NCI-H146 treated with DMSO at 0.1 percent for 48 hours (cell line): ENCODE measurements around the gene ZBTB7B.

Source experiments
- DNase-seq: peaks from one replicate; lab custom pipeline; 2025; ENCODE audit not compliant: unreplicated experiment; lab: John Stamatoyannopoulos, UW

Gene ZBTB7B

DNA sequence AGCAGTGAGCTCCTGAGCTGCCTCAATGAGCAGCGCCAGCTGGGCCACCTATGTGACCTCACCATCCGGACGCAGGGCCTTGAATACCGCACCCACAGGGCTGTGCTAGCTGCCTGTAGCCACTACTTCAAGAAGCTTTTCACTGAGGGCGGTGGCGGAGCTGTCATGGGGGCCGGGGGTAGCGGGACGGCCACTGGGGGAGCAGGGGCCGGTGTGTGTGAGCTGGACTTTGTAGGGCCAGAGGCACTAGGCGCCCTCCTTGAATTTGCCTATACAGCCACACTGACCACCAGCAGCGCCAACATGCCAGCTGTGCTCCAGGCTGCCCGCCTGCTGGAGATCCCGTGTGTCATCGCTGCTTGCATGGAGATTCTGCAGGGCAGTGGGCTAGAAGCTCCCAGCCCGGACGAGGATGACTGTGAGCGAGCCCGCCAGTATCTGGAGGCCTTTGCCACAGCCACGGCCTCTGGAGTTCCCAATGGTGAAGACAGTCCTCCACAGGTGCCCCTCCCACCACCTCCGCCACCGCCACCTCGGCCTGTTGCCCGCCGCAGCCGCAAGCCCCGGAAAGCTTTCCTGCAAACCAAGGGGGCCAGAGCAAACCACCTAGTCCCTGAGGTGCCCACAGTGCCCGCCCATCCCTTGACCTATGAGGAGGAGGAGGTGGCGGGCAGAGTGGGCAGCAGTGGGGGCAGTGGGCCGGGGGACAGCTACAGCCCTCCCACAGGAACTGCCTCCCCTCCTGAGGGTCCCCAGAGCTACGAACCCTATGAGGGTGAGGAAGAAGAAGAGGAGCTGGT is 12.3 kb downstream of the ZBTB7B start:
- no peak for DNase-seq

DNA sequence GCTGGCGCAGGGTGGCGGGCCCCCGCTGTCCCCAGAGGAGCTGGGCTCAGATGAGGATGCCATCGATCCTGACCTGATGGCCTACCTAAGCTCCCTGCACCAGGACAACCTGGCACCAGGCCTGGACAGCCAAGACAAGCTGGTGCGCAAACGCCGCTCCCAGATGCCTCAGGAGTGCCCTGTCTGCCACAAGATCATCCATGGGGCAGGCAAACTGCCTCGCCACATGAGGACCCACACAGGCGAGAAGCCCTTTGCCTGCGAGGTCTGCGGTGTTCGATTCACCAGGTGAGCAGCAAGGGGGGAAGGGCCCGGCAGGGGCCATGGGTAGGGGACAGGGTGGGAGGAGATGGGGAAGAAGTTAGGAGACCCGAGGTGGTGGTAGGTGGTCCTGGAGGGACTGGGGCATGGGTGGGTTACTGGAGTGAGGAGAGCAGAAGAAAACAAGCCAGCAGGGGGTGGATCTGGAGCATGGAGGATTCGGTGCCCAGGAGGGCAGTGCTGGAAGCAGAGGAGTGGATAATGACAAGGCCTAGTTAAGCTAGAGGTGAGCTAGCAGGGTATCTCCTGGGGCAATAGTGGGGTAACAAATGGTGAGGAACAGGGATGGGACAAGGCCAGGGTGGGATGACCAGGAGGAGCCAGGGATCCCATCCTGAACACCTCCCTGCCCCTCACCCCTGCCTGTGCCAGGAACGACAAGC is 13.1 kb downstream of the ZBTB7B start:
- DNase-seq, result no peak

DNA sequence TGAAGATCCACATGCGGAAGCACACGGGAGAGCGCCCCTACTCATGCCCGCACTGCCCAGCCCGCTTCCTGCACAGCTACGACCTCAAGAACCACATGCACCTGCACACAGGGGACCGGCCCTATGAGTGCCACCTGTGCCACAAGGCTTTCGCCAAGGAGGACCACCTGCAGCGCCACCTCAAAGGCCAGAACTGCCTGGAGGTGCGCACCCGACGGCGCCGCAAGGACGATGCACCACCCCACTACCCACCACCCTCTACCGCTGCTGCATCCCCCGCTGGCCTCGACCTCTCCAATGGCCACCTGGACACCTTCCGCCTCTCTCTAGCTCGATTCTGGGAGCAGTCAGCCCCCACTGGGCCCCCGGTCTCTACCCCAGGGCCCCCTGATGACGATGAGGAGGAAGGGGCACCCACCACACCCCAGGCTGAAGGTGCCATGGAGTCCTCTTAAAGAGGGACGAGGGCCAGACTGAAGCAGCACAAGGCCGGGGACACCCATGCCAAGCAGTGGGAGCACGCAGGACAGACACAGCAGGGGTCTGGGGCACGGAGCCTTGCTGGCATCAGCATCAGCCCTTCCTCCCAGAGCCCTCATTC is 13.7 kb downstream of the ZBTB7B start:
- no peak for DNase-seq

DNA sequence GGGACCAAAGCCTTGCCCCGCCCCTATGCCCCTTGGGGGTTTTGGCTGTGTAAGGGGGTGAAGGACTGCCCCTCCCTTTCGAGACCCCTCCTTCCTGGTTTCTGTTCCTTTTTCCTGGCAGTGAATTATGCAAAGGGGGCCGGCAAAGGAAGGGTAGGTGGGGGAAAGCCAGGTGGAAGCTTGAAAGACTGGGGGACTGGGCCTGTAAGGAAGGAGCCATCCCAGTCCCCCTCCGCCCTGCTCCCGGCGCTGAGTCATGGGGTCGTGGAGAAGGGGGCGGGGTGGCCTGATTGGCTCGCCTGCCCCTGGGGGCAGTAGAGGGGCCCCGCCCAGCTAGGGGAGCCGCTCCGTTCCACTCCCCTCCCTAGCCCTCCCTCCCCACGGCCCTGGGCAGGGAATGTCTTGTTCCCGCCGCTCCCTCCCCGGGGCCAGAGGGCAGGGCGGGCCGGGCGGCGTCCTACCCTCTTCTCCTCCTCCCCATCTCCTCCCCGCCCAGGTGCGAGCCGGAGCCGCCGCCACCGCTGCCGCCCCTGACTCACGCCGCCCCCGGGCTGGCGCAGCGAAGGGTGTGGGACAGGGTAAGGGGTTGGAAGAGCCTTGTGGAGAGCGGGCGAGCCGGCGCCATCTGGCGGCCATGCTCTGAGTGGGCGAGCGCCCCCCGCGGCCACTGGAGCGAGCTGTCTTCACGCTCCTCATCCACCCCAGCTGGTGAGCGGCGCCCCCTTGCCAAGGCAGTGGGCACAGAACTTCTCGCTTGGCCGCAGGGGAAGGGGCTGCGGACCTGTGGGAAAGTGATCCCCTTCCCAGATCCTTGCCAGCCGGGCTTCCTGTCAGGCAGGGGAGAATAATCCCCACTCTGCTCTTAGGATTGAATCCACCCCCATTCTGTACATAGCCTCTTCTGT is 14.7 kb downstream of the ZBTB7B start:
- peak; percentile 72 for DNase-seq

DNA sequence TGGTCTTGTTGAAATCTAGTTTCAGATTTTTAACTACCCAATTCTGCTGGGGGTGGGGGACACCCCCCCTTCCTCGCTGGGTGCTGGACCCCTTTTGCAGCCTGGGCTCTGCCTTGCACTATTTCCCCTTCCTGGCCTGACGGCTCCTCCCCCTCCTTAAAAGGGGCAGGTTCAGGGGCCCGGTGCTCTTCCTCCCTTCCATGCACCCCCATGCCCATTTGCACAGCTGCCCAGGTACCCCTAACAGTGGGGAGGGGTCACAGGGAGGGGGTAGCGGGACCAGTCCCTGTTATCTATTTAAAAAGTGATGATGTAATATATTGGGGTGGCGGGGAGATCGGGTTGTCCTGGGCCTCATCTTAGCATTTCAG is 15.3 kb downstream of the ZBTB7B start:
- no peak for DNase-seq

DNA sequence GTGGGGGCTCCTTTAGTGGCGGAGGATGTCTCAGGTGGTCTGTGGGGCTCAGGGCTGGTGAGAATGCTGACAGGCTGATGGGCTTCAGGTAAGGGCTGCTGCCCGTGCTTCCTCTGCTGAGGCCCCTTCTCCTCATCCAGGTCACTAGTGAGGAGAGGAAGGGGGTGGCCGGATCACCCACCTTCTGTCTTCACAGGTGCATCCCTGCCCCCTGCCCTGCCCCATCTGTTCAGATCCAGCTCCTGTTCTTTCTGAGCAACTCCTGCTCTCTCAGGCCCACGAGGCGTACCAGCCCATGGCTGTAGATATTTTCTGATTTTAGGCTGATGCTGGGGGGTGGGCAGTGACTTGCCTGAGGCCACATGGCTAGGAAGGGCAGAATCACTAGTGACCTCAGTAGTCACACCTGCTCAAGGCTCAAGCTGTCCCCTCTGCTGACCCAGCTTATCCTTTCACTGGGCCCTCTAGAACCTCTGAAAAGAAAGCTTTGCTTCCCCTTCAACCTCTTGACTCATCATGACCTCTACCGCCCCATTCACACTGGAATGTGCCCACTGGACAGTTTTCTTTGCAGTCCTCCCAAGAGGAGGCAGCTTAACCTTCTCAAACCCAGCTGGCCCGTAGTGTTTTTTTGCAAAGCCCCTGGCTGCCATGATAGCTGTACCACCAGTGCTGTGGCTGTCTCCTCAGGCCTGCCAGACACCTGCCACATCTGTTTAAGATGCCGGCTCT is 16.2 kb downstream of the ZBTB7B start:
- no peak for DNase-seq

DNA sequence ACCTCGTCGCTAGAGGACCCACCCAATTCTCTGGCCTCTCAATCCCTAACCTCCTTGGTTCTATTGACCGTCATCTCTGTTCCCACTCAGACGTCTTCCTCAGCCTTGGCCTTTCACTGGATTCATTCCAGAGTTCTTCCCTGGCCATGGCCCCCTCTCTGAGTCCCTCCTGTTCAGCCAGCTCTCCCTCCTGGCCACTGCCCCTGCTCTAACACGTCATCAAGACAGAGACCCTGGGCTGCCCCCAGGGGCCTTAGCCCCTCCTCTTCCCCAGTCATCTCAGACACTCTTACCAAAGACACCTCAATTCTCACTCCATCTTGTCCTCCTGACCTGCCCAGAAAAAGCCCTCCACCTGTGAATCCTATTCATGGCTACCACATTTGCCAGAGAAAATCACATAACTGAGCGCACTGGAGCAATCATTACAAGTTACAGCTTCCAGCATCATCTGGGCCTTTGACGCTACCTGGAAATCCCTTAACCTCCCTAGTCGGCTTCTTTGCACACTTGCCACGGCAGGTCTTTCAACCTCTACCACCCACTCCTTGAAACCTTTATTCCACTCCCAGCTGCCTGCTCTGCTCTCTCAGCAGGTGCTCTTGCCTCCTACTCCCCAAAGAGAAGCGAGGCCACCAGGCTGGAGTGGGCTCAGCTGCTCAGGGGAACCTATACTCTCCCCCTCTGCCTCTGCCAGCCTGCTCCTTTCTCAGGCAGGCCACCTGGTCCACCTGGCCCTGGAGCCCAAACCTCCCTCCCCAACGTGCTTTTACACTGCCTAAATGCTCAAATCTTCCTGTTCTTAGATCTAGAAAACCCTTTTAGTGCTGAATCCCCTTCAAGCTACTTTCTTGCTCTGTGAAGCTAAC is 17.0 kb downstream of the ZBTB7B start:
- DNase-seq, result no peak

DNA sequence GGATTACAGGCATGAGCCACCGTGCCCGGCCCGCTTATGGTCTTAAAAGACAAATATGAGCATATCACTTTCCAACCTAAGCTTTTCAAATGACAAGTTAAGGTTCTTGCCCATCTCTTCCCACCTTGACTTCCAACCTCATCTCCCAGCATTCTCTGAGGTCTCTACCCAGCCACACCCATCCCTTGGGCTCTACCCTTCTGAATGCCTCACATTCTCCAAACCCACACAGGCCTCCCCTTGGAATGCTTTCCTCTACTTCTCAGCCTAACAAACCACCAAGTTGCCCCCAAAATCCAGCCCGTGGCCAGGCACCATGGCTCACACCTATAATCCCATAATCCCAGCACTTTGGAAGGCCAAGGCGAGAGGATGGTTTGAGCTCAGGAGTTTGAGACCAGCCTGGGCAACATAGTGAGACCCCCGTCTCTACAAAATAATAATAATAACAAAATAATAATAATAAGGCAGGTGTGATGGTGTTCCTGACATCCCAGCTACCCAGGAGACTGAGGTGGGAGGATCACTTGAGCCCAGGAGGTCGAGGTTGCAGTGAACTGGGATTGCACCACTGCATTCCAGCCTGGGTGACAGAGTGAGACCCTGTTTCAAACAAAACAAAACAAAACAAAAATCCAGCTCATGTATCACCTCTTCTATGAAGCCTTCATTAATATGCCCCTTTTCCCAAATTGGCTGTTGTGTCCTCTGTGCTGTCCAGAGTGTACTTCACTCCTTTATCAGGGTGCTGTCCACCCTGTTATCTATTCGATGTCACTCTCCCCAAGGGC is 19.7 kb downstream of the ZBTB7B start:
- no peak for DNase-seq

DNA sequence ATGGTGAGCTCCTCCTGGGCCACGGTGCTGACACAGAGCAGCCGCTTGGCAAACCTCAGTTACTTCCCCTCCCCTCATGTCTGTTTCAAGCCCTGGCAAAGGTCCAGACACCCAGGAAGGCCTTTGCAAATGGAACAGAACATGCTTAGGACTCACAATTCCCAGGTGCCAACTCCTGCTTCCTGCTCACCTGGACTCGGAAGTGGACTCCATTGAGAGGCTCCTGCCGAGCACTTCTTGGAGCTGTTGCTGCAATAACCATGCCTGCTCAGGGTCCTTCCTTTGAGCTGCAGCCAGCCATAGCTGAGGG is 20.3 kb downstream of the ZBTB7B start:
- DNase-seq, result no peak

DNA sequence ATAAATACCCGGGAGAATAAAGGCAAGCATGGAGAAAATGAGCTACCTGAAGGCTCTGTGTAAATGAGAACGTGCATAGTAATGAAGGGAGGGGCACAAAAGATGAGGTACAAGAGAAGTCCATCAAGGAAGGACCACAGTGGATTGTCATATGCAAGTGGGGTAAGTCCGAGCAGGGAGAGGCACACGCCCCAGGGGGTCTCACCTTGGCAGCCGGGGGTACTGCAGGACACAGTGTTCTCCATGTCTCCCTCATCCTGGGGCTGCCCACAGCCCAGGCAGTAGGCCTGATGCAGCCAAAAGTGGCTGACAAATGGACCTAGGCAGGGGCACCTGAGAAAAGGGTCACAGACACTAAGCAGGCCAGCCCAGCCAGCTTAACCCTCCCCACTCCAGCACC is 21.0 kb downstream of the ZBTB7B start:
- DNase-seq, result no peak

DNA sequence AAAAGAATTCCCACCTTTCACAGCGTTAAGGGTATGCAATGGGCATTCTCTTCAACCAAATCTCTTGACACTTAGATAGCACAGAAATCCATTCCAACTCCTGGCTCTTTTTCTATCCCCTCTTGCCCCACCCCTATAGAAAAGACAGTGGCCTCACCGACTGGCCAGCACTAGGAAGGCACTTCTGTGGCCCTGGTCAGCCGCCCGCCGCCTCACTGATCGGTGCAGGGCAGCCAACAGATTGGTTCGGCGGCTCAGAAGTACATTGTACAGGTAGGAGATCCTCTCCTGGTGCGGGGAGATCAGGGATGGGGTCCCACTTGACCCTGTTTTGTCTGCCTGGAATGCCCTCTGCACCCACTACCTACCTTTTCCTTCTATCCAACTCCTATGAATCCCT is 21.7 kb downstream of the ZBTB7B start:
- DNase-seq, result no peak

DNA sequence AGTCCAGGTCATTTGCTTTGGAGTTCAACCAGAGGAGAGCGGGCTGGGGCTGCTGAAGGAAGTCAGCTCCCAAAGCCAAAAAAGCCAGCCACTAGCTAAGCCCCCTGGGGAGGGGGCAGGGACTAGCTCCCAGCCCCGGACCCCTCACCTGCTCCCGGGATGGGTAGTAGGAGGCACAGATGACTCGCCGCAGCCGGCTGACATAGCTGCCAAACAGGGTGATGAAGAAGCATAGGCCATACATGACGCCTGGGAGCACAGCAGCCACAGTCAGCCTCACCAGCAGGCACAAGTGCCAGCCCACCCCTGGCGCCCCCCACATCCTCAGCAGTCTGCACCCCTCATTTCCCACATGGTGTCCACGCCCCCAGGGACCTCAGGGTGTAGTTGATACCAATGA is 23.6 kb downstream of the ZBTB7B start:
- DNase-seq, result no peak

DNA sequence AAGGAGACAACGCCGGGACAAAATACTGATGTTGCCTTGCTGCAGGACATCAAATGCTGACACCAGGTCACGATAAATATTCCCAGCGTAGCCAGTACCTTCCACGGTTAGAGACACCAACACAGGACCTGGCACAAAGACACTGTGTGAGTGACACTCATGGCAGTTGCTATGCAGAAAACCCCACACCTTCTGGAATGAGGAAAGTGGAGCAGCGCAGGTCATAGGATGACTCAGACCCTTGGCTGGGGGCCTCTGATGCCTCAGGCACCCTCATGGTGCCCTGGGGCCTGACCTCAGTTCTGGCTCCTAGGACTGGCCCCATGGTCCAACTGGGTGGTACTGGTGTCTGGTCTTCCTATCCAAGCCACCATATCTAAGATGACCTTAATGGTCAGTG is 24.0 kb downstream of the ZBTB7B start:
- DNase-seq, result no peak

DNA sequence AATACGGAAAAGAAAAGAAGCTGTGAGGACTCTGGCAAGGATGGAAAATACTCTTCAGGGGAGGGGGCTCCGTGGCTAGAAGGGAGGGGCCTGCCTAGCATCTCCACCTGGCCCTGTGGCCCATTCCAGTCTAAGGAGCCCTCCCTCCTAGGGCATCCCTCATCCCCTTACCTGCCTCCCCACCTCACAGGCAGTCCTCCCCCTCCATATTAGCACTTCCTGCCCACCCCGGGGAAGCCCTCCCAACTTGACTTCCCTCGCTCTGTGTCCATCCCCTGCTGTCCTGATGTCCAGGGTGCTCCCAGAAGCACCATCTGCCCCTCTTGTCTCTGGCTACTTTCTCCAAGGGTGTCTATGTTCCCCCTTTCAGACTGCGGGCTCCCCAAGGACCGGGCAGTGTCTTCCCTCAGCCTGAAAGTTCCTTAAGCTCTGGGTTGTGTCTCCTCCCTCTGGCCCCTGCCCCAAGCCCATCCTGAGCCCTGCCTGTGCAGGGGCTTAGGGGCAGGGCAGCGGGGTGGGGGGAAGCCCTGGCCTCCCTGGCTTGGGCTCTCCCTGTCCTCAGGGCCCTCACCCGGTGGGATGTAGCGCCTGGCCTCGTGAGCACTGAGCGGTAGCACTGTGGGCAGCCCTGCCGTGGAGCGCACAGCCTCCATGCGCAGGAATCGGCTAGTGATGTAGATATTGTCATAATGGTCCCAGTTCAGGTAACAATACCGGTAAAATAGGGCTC is 27.1 kb downstream of the ZBTB7B start:
- no peak for DNase-seq

DNA sequence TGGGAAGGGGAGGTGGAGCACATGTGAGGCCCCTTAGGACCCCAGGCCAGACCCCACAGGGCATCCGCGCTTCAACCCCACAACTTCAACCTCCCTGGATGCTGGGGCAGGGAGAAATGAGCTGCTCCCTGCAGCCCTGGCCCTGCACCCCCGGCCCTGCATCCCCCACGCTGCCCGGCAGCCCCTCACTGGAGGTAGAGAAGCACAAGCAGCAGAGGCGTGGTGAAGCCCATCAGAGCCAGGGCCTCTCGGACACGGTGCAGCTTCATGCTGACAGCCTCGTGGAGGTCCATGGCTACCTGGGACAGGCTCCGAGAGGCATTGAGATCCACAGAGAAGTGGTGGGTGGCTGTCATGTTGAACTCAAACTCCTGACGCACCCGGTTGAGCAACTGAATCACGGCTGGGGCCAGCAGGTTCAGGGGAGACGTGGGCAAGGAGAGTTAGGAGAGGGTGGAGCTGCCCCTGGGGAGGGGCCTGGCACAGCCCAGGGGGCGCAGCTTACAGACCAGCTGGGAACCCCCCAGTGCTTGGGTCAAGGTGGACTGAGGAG is 27.7 kb downstream of the ZBTB7B start:
- DNase-seq, result no peak

DNA sequence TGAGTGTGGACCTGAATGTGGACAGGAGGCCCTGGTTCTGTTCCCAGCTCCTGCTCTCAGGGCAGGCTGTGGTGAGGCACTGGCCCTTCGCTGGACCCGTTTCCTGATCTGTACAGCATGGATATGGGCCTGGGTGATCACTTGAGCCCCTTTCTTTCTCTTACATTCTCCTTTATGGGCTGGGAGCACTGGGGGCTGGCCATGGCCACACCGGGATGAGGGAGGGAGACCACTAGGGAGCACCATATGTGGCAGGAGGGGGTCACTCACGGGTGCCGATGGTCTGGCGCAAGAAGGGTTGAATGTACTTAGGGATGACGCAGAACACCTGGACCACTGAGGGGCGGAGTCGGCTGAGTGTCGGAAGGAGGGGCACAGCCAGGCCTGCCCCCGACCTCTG is 28.3 kb downstream of the ZBTB7B start:
- DNase-seq, result no peak

DNA sequence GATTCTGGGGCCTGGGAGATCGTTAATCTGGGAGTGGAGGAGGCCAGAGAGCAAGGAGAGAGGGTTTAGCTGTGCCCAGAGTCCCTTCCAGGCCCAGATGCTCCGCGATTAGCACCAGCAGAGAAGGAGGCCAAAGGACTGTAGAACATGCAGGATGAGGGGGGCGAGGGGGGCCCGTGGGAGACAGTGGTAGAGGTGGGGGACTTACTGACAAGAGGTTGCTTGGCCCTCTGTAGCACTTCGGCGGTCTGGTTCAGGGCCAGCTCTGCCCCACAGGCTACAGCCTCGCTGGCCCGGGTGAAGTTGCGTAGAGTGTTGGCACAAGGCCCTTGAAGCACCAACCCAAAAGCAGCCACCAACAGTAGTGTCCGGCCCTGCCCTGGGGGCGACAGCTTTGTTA is 30.3 kb downstream of the ZBTB7B start:
- no peak for DNase-seq

DNA sequence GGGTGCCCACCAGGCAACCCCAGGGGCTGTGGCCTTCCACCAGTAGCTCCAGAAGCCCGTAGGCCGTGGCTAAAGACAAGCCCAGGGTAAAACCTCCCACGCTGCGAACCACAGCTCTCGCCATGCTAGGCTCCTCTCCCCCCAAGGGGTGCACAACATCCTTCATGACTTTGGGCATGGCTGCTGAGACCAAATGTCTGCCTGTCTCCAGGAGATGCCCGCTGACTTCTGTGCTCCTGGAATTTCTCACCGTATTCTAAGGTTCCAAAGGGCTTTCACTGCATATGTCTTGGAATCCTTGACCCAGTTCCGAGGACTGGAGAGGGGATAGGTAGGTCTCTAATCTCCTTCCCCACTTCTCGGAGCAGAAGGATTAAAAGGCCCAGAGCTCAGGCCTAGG is 30.9 kb downstream of the ZBTB7B start, which contains the start of the genes DCST1 and DCST2:
DCST1 (plus strand) TSS at position 301 of the 400 bp plus-strand sequence. CDS start 213 bp downstream, outside the sequence.
DCST2 (minus strand) TSS at position 258 of the 400 bp plus-strand sequence; CDS start at position 178, 80 bp downstream.
- DNase-seq, result no peak
